Spinal cord (tissue), 10 donors: ENCODE data around the gene PLA2G1B. TPM values are rescaled to one million over a fixed set of nuclear protein-coding genes. Genes with fewer than 3 reads are reported as not detected.
A peak's percentile ranks its signal among the peaks of the same experiment; 100 is the strongest.

ENCODE experiments used
- DNase-seq, 6 donors: peaks; one replicate each; pipeline versions ENCODE4 v3.0.0 to v3.0.0-alpha.2; 2013 to 2015; ENCODE audit warnings: low spot score in 6 of 6, low read depth in 4 of 6
- H3K27ac ChIP-seq: one replicate; pipeline ENCODE4 v1.5.1; 2013; ENCODE audit warnings: low read depth, low read length, control low read depth
- H3K27me3 ChIP-seq: one replicate; pipeline ENCODE4 v1.6.1; 2013; ENCODE audit warnings: low read length; ENCODE audit not compliant: control insufficient read depth, insufficient read depth
- H3K36me3 ChIP-seq: one replicate; pipeline ENCODE4 v1.6.1; 2013; ENCODE audit warnings: low read length; ENCODE audit not compliant: control insufficient read depth, insufficient read depth
- H3K4me1 ChIP-seq: one replicate; pipeline ENCODE4 v1.6.1; 2013; ENCODE audit warnings: low read length; ENCODE audit not compliant: control insufficient read depth, insufficient read depth
- H3K4me3 ChIP-seq: one replicate; pipeline ENCODE4 v1.5.1; 2013; ENCODE audit warnings: low read depth, low read length, control low read depth
- H3K9me3 ChIP-seq: one replicate; pipeline ENCODE4 v1.6.1; 2013; ENCODE audit warnings: low read length; ENCODE audit not compliant: control insufficient read depth, insufficient read depth
- WGBS: methylation state at CpG from one replicate; pipeline ENCODE4 v1.1.5; 2013; ENCODE audit warnings: missing lambda C conversion rate; ENCODE audit not compliant: insufficient coverage; 5-methylcytosine and 5-hydroxymethylcytosine counted together
- polyA plus RNA-seq, 2 donors: library from polyadenylated mRNA; unstranded; fragments of 120-200 nt; gene quantifications; one replicate each; pipeline ENCODE4 v1.2.1, GENCODE V29; 2013; ENCODE audit not compliant: insufficient read length in 2 of 2
- total RNA-seq, 2 donors: library from RNA; depleted of rRNA in 1 of 2; stranded (reverse); fragments of 120-200 nt in 1 of 2; fragments of >200 nt in 1 of 2; gene quantifications; one replicate each; pipeline versions ENCODE4 v1.2.3 to v1.2.4, GENCODE V29; 2013 to 2014
- donor health status: healthy.

The PLA2G1B gene
- total and polyA plus RNA-seq, 4 donors: 0.59 to 0.72 TPM; not detected in 2

DNA sequence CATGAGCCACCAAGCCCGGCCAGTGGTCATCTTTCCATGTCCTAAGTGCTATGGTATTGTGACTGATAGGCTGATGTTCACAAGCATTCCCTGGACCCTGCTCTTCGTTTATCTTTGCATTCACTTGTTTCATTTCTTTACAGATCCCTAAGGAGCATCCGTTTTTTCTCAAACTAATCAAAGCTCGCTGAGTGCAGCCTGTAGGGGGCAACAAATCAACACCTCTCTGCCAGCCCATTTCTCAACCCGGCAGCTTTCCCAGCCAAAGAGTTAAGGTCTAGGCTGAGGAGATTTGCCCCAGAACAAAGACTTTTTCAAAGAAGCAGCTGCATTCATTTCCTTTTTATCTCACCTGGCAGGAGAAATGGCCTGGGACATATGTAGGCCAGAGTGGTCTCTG, 13.4 kb downstream of the PLA2G1B start:
- peaks cover 8% of the 10 kb centered on the region for H3K4me1 ChIP-seq
- no peaks in the 10 kb centered on the region for H3K9me3 ChIP-seq
- no peak for DNase-seq
- WGBS: 50% methylated on average over 4 of the region's 5 CpGs
- H3K27me3 ChIP-seq: no peaks in the 10 kb centered on the region
- H3K27ac ChIP-seq: no peak overlapping the region
- H3K36me3 ChIP-seq: peaks cover 2% of the 10 kb centered on the region
- no peak overlapping the region for H3K4me3 ChIP-seq

GRCh38 chr12:120301962-120302815, 25.4 kb downstream of the PLA2G1B start, which contains the start of gene SIRT4:
Gene SIRT4, plus strand, starts transcription at chr12:120302321. Its CDS starts 1,241 bp downstream, at chr12:120303562.
- DNase-seq: peak; percentile 93 to 99 (median 96)
- Histone ChIP-seq H3K4me1 (peaks cover 11% of the 10 kb centered on the region), H3K4me3 (peak within 1 kb of the TSS; percentile 91), H3K27ac (peak within 1 kb of the TSS; percentile 93), H3K36me3 (peaks cover 7% of the 10 kb centered on the region), H3K9me3 (no peaks in the 10 kb centered on the region), H3K27me3 (no peaks in the 10 kb centered on the region)
- WGBS: 0% methylated on average over 12 of the region's 31 CpGs

GRCh38 chr12:120292661-120293531, 34.7 kb downstream of the PLA2G1B start, which contains the start of gene RNU4-1:
Gene RNU4-1, minus strand, starts transcription at chr12:120293237.
- Histone ChIP-seq H3K4me1 (peaks cover 20% of the 10 kb centered on the region), H3K36me3 (no peaks in the 10 kb centered on the region), H3K27me3 (no peaks in the 10 kb centered on the region), H3K4me3 (peak within 1 kb of the TSS; percentile 63), H3K9me3 (no peaks in the 10 kb centered on the region), H3K27ac (peak within 1 kb of the TSS; percentile 100)
- DNase-seq: peak; percentile 69 to 97 (median 84)
- under 1% methylated on average over 22 of the region's 29 CpGs for WGBS

DNA sequence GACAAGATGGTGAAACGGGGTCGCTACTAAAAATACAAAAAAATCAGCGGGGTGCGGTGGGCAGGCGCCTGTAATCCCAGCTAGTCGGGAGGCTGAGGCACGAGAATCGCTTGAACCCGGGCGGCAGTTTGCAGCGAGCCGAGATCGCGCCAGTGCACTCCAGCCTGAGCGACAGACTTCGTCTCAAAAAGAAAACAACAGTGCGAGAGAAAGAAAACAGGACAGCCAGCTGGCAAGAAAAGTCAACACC, 35.2 kb downstream of the PLA2G1B start:
- Histone ChIP-seq H3K9me3 (no peaks in the 10 kb centered on the region), H3K4me3 (peak overlapping the region; percentile 63), H3K4me1 (peaks cover 20% of the 10 kb centered on the region), H3K27me3 (no peaks in the 10 kb centered on the region), H3K36me3 (no peaks in the 10 kb centered on the region), H3K27ac (peak overlapping the region; percentile 100)
- 0% methylated on average over 17 of the region's 17 CpGs for WGBS
- peak in 1 of 6 donors; percentile 17 for DNase-seq

DNA sequence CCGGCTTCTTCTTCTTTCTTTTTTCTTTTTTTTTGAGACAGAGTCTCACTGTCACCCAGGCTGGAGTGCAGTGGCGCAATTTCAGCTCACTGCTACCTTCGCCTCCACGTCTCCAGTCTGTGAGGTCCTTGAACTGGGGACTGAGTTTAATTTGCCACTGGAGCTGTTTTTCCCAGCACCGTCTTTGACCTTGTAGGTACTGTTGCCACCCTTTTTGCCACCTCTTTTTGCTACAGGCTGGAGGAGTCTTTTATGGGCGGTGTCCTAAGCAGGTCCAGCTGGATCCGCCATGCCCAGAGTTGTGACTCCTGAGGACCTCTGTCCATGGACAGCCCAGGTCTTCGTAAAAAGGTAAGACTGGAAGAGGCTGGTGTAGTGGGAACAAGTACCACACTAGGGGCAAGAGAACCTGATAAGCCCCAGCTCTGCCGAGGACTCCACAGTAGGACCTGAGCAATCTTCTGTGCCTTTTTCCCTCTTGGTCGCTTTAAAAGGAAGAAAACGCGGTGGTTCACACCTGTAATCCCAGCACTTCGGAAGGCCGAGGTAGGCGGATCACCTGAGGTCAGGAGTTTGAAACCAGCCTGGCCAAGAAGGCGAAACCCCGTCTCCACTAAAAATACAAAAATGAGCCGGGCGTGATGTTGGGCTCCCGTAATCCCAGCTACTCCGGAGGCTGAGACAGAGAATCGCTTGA, 36.8 kb downstream of the PLA2G1B start:
- 32% methylated on average over 18 of the region's 22 CpGs for WGBS
- H3K27me3 ChIP-seq: no peaks in the 10 kb centered on the region
- H3K36me3 ChIP-seq: no peaks in the 10 kb centered on the region
- DNase-seq: no peak
- H3K4me1 ChIP-seq: peaks cover 20% of the 10 kb centered on the region
- peak overlapping the region; percentile 63 for H3K4me3 ChIP-seq
- H3K9me3 ChIP-seq: no peaks in the 10 kb centered on the region
- H3K27ac ChIP-seq: peak overlapping the region; percentile 100

GRCh38 chr12:120287491-120287890, 40.1 kb downstream of the PLA2G1B start:
- H3K36me3 ChIP-seq: no peaks in the 10 kb centered on the region
- no peaks in the 10 kb centered on the region for H3K9me3 ChIP-seq
- DNase-seq: no peak
- H3K4me3 ChIP-seq: no peak overlapping the region
- no peaks in the 10 kb centered on the region for H3K27me3 ChIP-seq
- peaks cover 18% of the 10 kb centered on the region for H3K4me1 ChIP-seq
- H3K27ac ChIP-seq: no peak overlapping the region
- 85% methylated on average over 8 of the region's 12 CpGs for WGBS

- H3K27ac ChIP-seq: no peak overlapping the region
- no peaks in the 10 kb centered on the region for H3K9me3 ChIP-seq
- H3K4me1 ChIP-seq: peaks cover 13% of the 10 kb centered on the region
- 61% methylated on average over 4 of the region's 7 CpGs for WGBS
- no peak overlapping the region for H3K4me3 ChIP-seq
- no peaks in the 10 kb centered on the region for H3K27me3 ChIP-seq
- DNase-seq: no peak
- no peaks in the 10 kb centered on the region for H3K36me3 ChIP-seq
Measured at GRCh38 chr12:120286768-120287490, 40.6 kb downstream of the PLA2G1B start.

GRCh38 chr12:120284381-120284780, 43.2 kb downstream of the PLA2G1B start:
- H3K27ac ChIP-seq: no peak overlapping the region
- no peaks in the 10 kb centered on the region for H3K4me1 ChIP-seq
- 100% methylated on average over 1 of the region's 3 CpGs for WGBS

GRCh38 chr12:120283318-120283717, 44.3 kb downstream of the PLA2G1B start:
- Histone ChIP-seq H3K4me3 (no peak overlapping the region), H3K27ac (no peak overlapping the region), H3K36me3 (no peaks in the 10 kb centered on the region), H3K27me3 (no peaks in the 10 kb centered on the region), H3K9me3 (no peaks in the 10 kb centered on the region), H3K4me1 (no peaks in the 10 kb centered on the region)
- DNase-seq: no peak
- WGBS: 80% methylated on average over 7 of the region's 7 CpGs

More at GRCh38 chr12:120284381-120284780, 43.2 kb downstream of the PLA2G1B start:
- DNase-seq: no peak
- Histone ChIP-seq H3K9me3 (no peaks in the 10 kb centered on the region), H3K4me3 (no peak overlapping the region), H3K36me3 (no peaks in the 10 kb centered on the region), H3K27me3 (no peaks in the 10 kb centered on the region)
